Glutamatergic neuron (in vitro differentiated cells): Measurements from ENCODE around the gene TSHZ2. TPM values are rescaled to one million over a fixed set of nuclear protein-coding genes. Genes with fewer than 3 reads are reported as not detected.

ENCODE experiments used
- DNase-seq: peaks from one replicate; pipeline ENCODE4 v3.0.0; 2022
- H3K27ac Mint-ChIP-seq: one replicate; pipeline ENCODE4 v1.8.0; 2020; ENCODE audit warnings: mild to moderate bottlenecking, mixed read lengths, inconsistent platforms; ENCODE audit not compliant: unreplicated experiment
- H3K27me3 Mint-ChIP-seq: one replicate; pipeline ENCODE4 v1.8.0; 2020; ENCODE audit warnings: mild to moderate bottlenecking, moderate library complexity, mixed read lengths, inconsistent platforms; ENCODE audit not compliant: unreplicated experiment
- H3K36me3 Mint-ChIP-seq: one replicate; pipeline ENCODE4 v1.8.0; 2020; ENCODE audit warnings: mild to moderate bottlenecking, mixed read lengths, inconsistent platforms; ENCODE audit not compliant: unreplicated experiment
- H3K4me1 Mint-ChIP-seq: one replicate; pipeline ENCODE4 v1.8.0; 2020; ENCODE audit warnings: mild to moderate bottlenecking, low read depth, mixed read lengths, inconsistent platforms; ENCODE audit not compliant: unreplicated experiment
- H3K4me3 Mint-ChIP-seq: one replicate; pipeline ENCODE4 v1.8.0; 2020; ENCODE audit warnings: mild to moderate bottlenecking, mixed read lengths, inconsistent platforms; ENCODE audit not compliant: unreplicated experiment
- H3K9me3 Mint-ChIP-seq: one replicate; pipeline ENCODE4 v1.8.0; 2020; ENCODE audit warnings: mild to moderate bottlenecking, moderate library complexity, mixed read lengths, inconsistent platforms; ENCODE audit not compliant: unreplicated experiment
- CTCF ChIP-seq: fragments of 200-600 bp; sonication (generic); IDR thresholded peaks from one replicate; pipeline ENCODE4 v1.5.0; 2021; ENCODE audit not compliant: partially characterized antibody, unreplicated experiment
- total RNA-seq: library from RNA; stranded (reverse); fragmentation: NEBNext Ultra II Directional; extraction: Animal tissue kit (Norgen Biotek cat#: 25700); gene quantifications from one replicate; pipeline ENCODE4 v1.2.1, GENCODE V29; 2021; ENCODE audit not compliant: unreplicated experiment

TSHZ2 gene
- total RNA-seq, 1 donor from 2014 or later = 10.0 TPM

- Mint-ChIP-seq H3K36me3 (peaks cover 8% of the 10 kb centered on the region), H3K9me3 (no peaks in the 10 kb centered on the region), H3K27me3 (peaks cover 2% of the 10 kb centered on the region), H3K27ac (no peak overlapping the region), H3K4me1 (no peaks in the 10 kb centered on the region), H3K4me3 (no peak overlapping the region)
- no peak for DNase-seq
- TF ChIP-seq CTCF = no peak
These were observed 382.2 kb downstream of the TSHZ2 start for GRCh38 chr20:53354314-53354713.

GRCh38 chr20:53355790-53356189, 383.6 kb downstream of the TSHZ2 start:
- Mint-ChIP-seq H3K9me3 (no peaks in the 10 kb centered on the region), H3K36me3 (peaks cover 8% of the 10 kb centered on the region), H3K4me3 (no peak overlapping the region)

GRCh38 chr20:53359425-53359824, 387.3 kb downstream of the TSHZ2 start:
- Mint-ChIP-seq H3K27me3 (peaks cover 2% of the 10 kb centered on the region), H3K27ac (no peak overlapping the region), H3K9me3 (no peaks in the 10 kb centered on the region), H3K4me1 (no peaks in the 10 kb centered on the region), H3K36me3 (peaks cover 8% of the 10 kb centered on the region), H3K4me3 (no peak overlapping the region)
- no peak for TF ChIP-seq CTCF
- DNase-seq = no peak

More at GRCh38 chr20:53355790-53356189, 383.6 kb downstream of the TSHZ2 start:
- no peak for TF ChIP-seq CTCF
- Mint-ChIP-seq H3K4me1 (no peaks in the 10 kb centered on the region), H3K27ac (no peak overlapping the region), H3K27me3 (peaks cover 2% of the 10 kb centered on the region)
- no peak for DNase-seq

- Mint-ChIP-seq H3K27ac (no peak overlapping the region), H3K9me3 (no peaks in the 10 kb centered on the region), H3K4me1 (no peaks in the 10 kb centered on the region), H3K36me3 (peaks cover under 1% of the 10 kb centered on the region), H3K4me3 (no peak overlapping the region), H3K27me3 (peaks cover 2% of the 10 kb centered on the region)
- no peak for TF ChIP-seq CTCF
- DNase-seq = no peak
These were observed 388.7 kb downstream of the TSHZ2 start for GRCh38 chr20:53360852-53361251.

GRCh38 chr20:53362736-53363135, 390.6 kb downstream of the TSHZ2 start:
- Mint-ChIP-seq H3K27ac (no peak overlapping the region), H3K36me3 (no peaks in the 10 kb centered on the region)
- no peak for DNase-seq

More at GRCh38 chr20:53362736-53363135, 390.6 kb downstream of the TSHZ2 start:
- no peaks in the 10 kb centered on the region for H3K4me1 Mint-ChIP-seq
- H3K27me3 Mint-ChIP-seq = peaks cover 2% of the 10 kb centered on the region
- no peaks in the 10 kb centered on the region for H3K9me3 Mint-ChIP-seq
- no peak for TF ChIP-seq CTCF
- H3K4me3 Mint-ChIP-seq = no peak overlapping the region
